Measurements from ENCODE around the gene SQOR. TPM values are rescaled to one million over a fixed set of nuclear protein-coding genes. Genes with fewer than 3 reads are reported as not detected.

Gene SQOR
- total RNA-seq, 1 experiment from 2014 or later, result 4.3 TPM

DNA sequence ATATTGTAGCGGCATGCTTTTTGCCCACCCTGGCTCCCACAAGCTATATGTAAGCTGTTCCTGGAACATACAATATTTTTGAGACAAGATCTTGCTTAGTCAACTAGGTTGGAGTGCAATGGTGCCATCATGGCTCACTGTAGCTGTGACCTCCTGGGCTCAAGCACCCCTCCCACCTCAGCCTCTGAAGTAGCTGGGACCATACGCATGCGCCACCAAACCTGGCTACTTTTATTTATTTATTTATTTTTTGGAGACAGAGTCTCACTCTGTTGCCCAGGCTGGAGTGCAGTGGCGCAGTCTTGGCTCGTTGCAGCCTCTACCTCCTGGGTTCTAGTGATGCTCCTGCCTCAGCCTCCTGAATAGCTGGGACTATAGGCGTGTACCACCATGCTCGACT lies 6.7 kb upstream of the SQOR start:
- ChIA-PET CTCF (interaction anchor here (0.9 kb wide), 1 partner anchor 15 kb away, joined by 4 read pairs; no protein-coding TSS in a partner anchor), POLR2A (ENCODE audit: low non-redundant PET) (no interaction called here)
- no peaks in the 10 kb centered on the region for H3K27me3 ChIP-seq (replicated peaks; ENCODE audit: insufficient read depth, low read depth, low read length, poor library complexity)
- no peak for DNase-seq (ENCODE audit: low spot score)
- H3K36me3 ChIP-seq (ENCODE audit: insufficient read depth, low read length, poor library complexity, severe bottlenecking), result no peaks in the 10 kb centered on the region
- H3K4me3 ChIP-seq (ENCODE audit: low read depth, low read length, poor library complexity, severe bottlenecking), result no peak overlapping the region
- H3K4me1 ChIP-seq (ENCODE audit: insufficient read depth, low read length, poor library complexity, severe bottlenecking), result no peaks in the 10 kb centered on the region
- peaks cover 15% of the 10 kb centered on the region for H3K9me3 ChIP-seq (ENCODE audit: low read depth, low read length, poor library complexity, severe bottlenecking)
- BruUV-seq (replicated peaks), result no TSS peak
- TF ChIP-seq, protein P1, sequence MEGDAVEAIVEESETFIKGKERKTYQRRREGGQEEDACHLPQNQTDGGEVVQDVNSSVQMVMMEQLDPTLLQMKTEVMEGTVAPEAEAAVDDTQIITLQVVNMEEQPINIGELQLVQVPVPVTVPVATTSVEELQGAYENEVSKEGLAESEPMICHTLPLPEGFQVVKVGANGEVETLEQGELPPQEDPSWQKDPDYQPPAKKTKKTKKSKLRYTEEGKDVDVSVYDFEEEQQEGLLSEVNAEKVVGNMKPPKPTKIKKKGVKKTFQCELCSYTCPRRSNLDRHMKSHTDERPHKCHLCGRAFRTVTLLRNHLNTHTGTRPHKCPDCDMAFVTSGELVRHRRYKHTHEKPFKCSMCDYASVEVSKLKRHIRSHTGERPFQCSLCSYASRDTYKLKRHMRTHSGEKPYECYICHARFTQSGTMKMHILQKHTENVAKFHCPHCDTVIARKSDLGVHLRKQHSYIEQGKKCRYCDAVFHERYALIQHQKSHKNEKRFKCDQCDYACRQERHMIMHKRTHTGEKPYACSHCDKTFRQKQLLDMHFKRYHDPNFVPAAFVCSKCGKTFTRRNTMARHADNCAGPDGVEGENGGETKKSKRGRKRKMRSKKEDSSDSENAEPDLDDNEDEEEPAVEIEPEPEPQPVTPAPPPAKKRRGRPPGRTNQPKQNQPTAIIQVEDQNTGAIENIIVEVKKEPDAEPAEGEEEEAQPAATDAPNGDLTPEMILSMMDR (conservative IDR thresholded peaks at IDR 0.05; ENCODE audit: low read depth, low read length), result no peak
- TF ChIP-seq EZH2 (IDR thresholded peaks at IDR 0.05; ENCODE audit: borderline replicate concordance, low read depth, low read length, poor library complexity, severe bottlenecking), result no peak
- intact Hi-C loops (cut with micrococcal nuclease; ENCODE audit: unreplicated experiment), result no loop called here
- no peak overlapping the region for H3K27ac ChIP-seq (ENCODE audit: low read depth, low read length, poor library complexity, severe bottlenecking)

DNA sequence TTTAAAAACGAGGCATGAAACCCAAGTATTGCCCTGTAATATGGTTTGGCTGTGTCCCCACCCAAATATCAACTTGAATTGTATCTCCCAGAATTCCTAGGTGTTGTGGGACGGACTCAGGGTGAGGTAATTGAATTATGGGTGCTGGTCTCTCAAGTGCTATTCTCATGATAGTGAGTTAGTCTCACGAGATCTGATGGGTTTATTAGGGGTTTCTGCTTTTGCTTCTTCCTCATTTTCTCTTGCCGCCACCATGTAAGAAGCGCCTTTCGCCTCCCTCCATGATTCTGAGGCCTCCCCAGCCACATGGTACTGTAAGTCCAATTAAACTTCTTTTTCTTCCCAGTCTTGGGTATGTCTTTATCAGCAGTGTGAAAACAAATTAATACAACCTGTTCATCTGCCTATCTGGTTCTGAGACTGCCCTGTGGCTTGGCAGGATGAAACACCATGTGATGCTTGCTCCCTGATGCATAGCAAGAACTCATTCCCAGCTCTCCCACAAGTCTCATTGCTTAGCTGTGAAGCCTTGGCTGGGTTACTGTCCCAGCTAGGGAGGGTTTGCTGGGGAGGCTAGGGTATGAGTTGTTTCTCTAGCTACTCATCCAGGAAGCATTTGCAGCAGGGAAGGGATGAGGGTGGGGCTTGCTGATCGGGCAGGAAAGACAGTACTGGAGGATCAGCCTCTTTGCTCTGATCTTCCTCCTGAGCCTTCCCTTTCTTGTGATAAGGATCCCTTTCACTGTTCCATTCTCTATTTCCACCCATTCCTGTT lies 3.7 kb upstream of the SQOR start:
- H3K36me3 ChIP-seq (ENCODE audit: insufficient read depth, low read length, poor library complexity, severe bottlenecking), result no peaks in the 10 kb centered on the region
- H3K27me3 ChIP-seq (replicated peaks; ENCODE audit: insufficient read depth, low read depth, low read length, poor library complexity), result no peaks in the 10 kb centered on the region
- no peaks in the 10 kb centered on the region for H3K4me1 ChIP-seq (ENCODE audit: insufficient read depth, low read length, poor library complexity, severe bottlenecking)
- intact Hi-C loops (cut with micrococcal nuclease; ENCODE audit: unreplicated experiment), result no loop called here
- CTCF ChIA-PET, result no interaction called here
- no peak for DNase-seq (ENCODE audit: low spot score)
- H3K27ac ChIP-seq (ENCODE audit: low read depth, low read length, poor library complexity, severe bottlenecking), result no peak overlapping the region
- POLR2A ChIA-PET (ENCODE audit: low non-redundant PET), result no interaction called here
- peaks cover 10% of the 10 kb centered on the region for H3K9me3 ChIP-seq (ENCODE audit: low read depth, low read length, poor library complexity, severe bottlenecking)
- no peak overlapping the region for H3K4me3 ChIP-seq (ENCODE audit: low read depth, low read length, poor library complexity, severe bottlenecking)
- BruUV-seq (replicated peaks), result no TSS peak
- TF ChIP-seq, protein P1 (conservative IDR thresholded peaks at IDR 0.05; ENCODE audit: low read depth, low read length), result no peak
- no peak for TF ChIP-seq EZH2 (IDR thresholded peaks at IDR 0.05; ENCODE audit: borderline replicate concordance, low read depth, low read length, poor library complexity, severe bottlenecking)

DNA sequence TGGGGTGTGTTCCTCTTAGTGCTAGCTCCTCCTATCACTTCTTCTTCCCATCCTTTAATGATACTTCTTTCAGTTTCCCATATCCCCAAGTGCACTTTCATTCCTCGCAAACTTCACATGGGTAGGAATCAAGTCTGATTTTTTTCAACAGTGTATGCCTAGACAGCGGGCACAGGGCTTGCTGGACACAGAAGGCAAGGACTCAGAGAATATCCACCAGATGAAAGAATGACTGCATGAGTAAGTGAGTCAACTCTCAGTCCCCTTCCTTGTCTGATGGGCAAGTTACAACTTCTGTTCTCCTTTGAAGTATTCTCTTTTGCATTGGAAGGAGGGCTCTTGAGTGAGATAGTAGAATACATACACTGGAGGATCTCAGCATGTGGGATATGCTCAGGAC lies 3.1 kb upstream of the SQOR start:
- H3K4me3 ChIP-seq (ENCODE audit: low read depth, low read length, poor library complexity, severe bottlenecking), result no peak overlapping the region
- no peak for TF ChIP-seq EZH2 (IDR thresholded peaks at IDR 0.05; ENCODE audit: borderline replicate concordance, low read depth, low read length, poor library complexity, severe bottlenecking)
- TF ChIP-seq, protein P1 (conservative IDR thresholded peaks at IDR 0.05; ENCODE audit: low read depth, low read length), result no peak
- no TSS peak for BruUV-seq (replicated peaks)
- CTCF ChIA-PET, result no interaction called here
- no peaks in the 10 kb centered on the region for H3K36me3 ChIP-seq (ENCODE audit: insufficient read depth, low read length, poor library complexity, severe bottlenecking)
- peaks cover under 1% of the 10 kb centered on the region for H3K4me1 ChIP-seq (ENCODE audit: insufficient read depth, low read length, poor library complexity, severe bottlenecking)
- no peak for DNase-seq (ENCODE audit: low spot score)
- peaks cover 7% of the 10 kb centered on the region for H3K9me3 ChIP-seq (ENCODE audit: low read depth, low read length, poor library complexity, severe bottlenecking)
- no peak overlapping the region for H3K27ac ChIP-seq (ENCODE audit: low read depth, low read length, poor library complexity, severe bottlenecking)
- intact Hi-C loops (cut with micrococcal nuclease; ENCODE audit: unreplicated experiment), result no loop called here
- H3K27me3 ChIP-seq (replicated peaks; ENCODE audit: insufficient read depth, low read depth, low read length, poor library complexity), result no peaks in the 10 kb centered on the region
- POLR2A ChIA-PET (ENCODE audit: low non-redundant PET), result no interaction called here
